GM21576 (cell line): ENCODE results near the gene SEPHS1.
"Not testable (repeated sequence)": the region's sequence is repeated elsewhere in the genome, so short reads cannot be mapped to it uniquely, and the experiment has no call there.

Experiments used
- ATAC-seq: cut with Tn5 transposase; IDR thresholded peaks from one replicate; pipeline ENCODE4 v1.9.1; 2021; ENCODE audit warnings: mild to moderate bottlenecking, moderate library complexity; ENCODE audit not compliant: unreplicated experiment

SEPHS1 gene

DNA sequence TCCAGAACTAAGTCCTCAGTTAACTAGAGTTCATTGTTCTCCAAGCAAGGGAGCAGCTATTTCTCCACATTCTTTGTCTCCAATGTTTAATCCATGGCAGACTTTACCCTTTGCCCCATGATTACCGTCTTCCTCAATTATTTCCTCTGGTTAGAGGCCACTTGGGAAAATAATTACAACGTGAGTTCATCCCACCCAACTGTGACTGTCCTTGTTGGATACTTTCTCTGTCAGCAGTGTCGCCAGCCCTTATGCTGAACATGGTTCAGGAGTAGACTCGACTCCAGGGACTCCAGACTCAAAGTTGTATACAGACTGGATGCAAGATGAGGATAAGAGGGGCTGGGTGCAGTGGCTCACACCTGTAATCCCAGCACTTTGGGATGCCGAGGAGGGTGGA, 17.1 kb upstream of the SEPHS1 start:
- ATAC-seq = no peak

DNA sequence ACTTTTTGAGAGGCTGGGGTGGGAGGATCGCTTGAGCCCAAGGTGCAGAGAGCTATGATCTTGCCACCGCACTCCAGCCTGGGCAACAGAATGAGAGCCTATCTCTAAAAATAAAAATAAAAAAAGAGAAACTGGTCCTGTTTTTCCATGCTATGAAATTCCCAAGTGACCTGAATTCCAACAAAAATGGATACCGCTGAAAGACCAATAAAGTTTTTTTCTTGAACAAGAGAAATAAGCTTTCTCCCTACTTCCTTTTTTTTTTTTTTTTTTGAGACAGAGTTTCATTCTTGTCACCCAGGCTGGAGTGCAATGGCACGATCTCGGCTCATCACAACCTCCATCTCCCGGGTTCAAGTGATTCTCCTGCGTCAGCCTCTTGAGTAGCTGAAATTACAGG, 12.5 kb upstream of the SEPHS1 start:
- ATAC-seq = no peak

- no peak for ATAC-seq
Observed at GRCh38 chr10:13356392-13356791, 8.3 kb upstream of the SEPHS1 start.

DNA sequence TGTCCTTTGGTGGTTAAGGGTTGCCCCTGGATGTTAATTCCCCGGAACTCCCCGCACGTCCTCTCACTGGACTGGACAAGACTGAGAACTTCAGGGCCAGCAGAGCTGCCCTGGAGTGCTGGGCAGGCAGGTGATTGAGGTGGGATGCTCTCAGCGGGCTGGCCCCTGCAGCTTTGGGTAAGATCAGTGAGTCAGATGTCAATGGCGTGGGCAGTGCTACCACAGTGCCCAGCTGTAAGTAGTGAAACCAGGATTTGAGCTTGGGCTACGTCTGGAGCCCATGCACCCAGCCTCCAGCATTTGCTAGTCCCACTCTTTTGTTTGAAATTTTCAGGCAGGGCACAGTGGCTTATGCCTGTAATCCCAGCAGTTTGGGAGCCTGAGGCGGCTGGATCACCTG, 6.7 kb upstream of the SEPHS1 start:
- no peak for ATAC-seq

DNA sequence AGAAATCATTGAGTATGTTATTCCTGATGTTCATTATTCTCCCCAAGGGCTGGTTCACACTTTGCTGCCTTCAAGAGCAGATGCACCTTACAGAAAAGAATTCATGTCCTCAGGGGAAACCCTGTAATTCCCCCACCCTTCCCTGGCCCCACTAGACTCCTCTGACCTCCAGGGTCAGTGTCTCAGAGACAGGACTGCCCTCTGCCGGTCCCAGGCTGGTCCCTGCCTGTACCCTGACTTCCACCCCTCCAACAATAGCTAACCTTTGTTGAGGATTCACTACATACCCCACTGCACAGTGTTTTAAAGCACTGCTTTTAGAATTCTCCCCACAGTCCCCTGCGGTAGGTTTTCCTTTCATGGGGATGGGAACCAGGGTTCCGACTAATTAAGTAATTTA, 4.4 kb upstream of the SEPHS1 start:
- ATAC-seq = no peak

GRCh38 chr10:13351340-13351915, 3.3 kb upstream of the SEPHS1 start:
- no peak for ATAC-seq

DNA sequence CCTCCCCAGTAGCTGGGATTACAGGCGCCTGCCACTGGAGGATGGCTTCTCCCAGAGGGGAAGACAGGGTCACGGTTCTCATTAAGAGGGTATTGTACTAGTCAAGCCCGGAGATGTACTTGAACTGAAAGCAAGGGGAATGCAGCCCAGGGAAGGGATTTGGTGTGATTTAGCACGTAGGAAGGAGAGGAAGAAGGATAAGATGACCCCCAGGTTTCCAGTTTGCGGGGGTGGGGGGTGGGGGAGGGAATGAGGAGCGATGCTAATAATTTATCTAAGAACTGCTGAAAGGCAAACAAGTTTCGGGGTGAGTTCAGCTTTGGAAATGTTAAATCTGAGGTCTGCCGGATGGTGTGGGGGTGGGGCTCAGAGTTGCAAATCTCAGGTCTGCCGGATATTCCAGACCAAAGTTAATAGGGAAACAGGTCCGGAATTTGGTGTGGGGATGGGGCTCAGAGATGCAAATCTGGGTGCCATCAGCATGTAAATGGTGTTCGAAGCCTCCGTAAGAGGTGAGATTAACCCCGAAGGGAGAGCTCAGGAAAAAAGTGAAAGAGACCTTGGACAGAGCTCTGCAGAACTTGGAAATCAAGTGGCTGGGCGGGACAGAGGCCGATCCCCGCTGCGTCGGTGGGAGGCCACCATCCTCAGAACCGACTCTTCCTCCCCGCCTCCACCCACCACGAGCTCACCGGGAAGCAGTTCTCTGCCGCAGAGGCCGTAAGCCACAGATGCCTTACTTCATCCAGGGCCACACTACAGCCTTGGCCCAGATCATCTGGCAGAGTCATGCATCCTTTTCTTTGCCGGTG, 1.6 kb upstream of the SEPHS1 start:
- no peak for ATAC-seq

- peak; percentile 37 for ATAC-seq
Observed at GRCh38 chr10:13347500-13348156, 465 bp downstream of the SEPHS1 start.

DNA sequence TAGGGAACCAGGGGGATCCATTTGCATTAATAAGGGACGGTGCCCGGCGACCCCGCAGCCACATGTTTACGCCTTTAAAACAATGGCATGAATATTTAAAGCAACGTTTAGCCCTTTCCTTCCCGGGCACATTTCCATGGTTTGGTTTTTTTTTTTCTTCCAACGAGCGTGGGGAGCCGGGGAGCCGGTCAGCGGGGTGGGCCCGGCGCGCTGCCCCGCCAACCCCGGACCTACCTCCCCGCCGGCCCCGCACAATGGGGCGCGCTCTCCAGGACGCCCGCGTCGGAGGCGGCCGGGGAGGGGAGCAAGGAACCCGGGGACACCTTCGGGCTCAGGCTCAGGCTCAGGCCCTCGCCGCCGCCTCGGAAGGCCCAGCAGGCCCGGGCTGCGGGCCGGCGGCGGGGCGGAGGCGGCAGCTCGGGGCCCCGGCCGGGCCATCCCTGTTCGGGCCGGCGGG, 1.0 kb downstream of the SEPHS1 start:
- ATAC-seq = peak; percentile 22

GRCh38 chr10:13346283-13347042, 1.6 kb downstream of the SEPHS1 start:
- ATAC-seq = no peak

GRCh38 chr10:13340626-13341376, 7.3 kb downstream of the SEPHS1 start:
- ATAC-seq = peak; percentile 88

DNA sequence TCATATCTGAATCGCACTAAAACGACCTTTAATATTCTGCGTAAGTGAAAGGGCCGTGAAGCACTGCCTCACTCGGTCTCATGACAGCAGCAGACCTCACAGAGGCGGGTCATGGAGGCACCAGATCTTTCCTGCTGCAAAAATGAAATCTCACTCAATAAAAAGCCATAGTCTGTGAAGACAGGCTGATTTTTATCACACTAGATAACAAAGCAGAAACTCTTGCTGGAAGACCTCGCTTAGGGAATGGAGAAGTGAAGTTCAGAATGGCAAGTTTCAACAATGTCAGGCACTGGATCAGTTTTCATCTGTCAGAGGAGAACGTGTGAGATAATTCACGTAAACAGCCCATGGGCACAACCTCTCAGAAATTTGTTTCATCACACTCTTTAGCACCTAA, 8.0 kb downstream of the SEPHS1 start:
- ATAC-seq = peak; percentile 10

DNA sequence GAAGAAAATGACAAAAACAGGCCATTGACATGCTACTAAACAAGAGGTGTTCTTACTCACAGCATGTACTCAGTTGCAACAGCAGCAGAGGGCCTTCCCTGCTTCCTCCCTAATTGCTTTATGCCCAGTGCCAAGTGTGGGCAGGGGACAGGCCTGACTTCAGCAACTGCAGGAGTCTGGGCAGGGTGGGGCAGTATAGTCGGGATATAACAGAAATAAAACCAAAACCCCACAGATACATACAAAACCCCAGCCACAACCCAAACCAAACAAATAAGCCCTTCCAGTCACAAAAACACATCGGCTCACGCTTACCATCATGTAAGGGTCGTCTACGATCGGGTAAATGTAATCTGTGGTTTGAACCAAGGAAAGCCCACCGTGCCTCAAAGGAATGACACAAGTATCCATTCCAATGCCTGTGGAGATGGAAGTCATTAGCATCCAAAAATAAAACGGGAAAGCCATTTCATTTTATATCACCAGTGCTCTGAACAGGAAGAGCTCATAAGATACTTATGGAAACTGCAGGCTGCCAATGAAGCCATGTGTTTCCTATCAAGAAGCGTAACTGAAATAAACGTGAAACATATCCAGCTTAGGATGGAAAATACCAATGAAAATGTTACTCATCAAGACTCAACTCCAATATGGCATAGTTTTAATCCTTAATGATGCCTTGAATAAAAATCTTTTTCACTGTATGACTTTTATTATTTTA, 9.5 kb downstream of the SEPHS1 start:
- no peak for ATAC-seq

DNA sequence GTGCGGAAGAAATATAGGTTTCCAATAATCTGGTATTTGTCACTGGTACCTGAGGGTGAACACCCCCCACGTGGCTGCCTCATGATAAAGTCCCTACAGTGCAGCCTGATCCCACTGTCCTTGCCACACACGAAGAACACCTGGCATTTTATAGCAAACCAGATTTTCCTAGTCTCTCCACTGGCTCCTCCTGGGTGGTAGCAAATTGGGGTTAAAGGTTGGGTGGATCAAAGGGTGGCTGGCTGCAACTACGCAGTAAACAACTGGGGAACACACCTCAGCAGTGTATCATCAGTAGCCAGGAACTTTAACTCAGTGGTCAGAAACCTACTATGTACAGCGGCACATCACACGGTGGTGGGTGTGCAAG, 10.3 kb downstream of the SEPHS1 start:
- ATAC-seq = no peak

GRCh38 chr10:13337128-13337826, 10.8 kb downstream of the SEPHS1 start:
- no peak for ATAC-seq

DNA sequence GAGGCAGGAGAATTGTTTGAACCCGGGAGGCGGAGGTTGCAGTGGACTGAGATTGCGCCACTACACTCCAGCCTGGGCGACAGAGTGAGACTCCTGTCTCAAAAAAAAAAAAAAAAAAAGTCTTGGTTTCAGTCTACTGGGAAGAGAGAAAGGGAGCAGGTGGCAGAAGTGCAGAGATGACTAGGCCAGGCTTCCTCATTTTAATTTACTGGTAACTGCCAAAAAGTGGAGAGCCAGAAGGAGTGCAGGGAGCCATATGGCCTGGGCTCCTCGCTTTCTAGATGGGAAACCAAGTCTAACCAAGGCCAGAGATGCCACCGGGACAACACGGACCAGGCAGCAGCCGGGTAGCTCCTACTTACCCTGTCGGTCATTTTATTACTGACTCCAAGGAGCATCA, 12.2 kb downstream of the SEPHS1 start:
- ATAC-seq = peak; percentile 52

- ATAC-seq = no peak
Observed at GRCh38 chr10:13334556-13334955, 13.5 kb downstream of the SEPHS1 start.

DNA sequence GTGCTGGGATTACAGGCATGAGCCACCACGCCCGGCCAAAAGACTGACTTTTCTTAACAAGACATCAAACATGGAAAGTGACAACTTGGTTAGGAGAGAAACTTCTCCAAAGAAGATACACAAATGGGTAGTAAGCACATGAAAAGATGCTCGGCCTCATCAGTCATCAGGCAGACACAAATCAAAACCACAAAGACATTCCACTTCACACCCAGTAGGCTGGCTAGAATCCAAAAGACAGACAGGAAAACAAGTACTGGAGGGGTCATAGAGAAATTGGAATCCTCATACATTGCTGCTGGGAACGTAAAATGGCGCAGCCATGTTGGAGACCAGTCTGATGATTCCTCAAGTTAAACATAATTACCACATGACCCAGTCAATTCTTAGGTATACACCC, 16.4 kb downstream of the SEPHS1 start:
- no peak for ATAC-seq

DNA sequence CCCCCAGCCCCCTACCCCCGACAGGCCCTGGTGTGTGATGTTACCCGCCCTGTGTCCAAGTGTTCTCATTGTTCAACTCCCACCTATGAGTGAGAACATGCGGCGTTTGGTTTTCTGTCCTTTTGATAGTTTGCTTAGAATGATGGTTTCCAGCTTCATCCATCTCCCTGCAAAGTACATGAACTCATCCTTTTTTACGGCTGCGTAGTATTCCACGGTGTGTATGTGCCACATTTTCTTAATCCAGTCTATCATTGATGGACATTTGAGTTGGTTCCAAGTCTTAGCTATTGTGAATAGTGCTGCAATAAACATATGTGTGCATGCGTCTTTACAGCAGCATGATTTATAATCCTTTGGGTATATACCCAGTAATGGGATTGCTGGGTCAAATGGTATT, 17.1 kb downstream of the SEPHS1 start:
- ATAC-seq = not testable (repeated sequence)
